SK-N-SH treated with all-trans-retinoic acid at 6 μM for 48 hours (cell line): ENCODE data around the gene BNIPL.

Source experiments
- ARNTL ChIP-seq: fragments of 450-650 bp; formaldehyde crosslinking; IDR thresholded peaks from 2 replicates; pipeline ENCODE4 v1.5.0; 2020; ENCODE audit warnings: low read depth, mild to moderate bottlenecking, moderate library complexity, borderline replicate concordance
- ESRRG ChIP-seq: fragments of 250-450 bp; sonication (Bioruptor Pico); IDR thresholded peaks from 2 replicates; pipeline ENCODE4 v1.6.1; 2021; ENCODE audit warnings: mild to moderate bottlenecking
- ZFP30 ChIP-seq: fragments of 450-650 bp; formaldehyde crosslinking; IDR thresholded peaks from 2 replicates; pipeline ENCODE4 v1.5.0; 2022; ENCODE audit warnings: mild to moderate bottlenecking, moderate library complexity
- ZNF70 ChIP-seq: fragments of 450-650 bp; formaldehyde crosslinking; IDR thresholded peaks from 2 replicates; pipeline ENCODE4 v1.5.0; 2020; ENCODE audit warnings: mild to moderate bottlenecking, moderate library complexity
- ZNF8 ChIP-seq: fragments of 450-650 bp; formaldehyde crosslinking; IDR thresholded peaks from 2 replicates; pipeline ENCODE4 v1.5.0; 2020; ENCODE audit warnings: mild to moderate bottlenecking, moderate library complexity

- no peak for TF ChIP-seq ZFP30 (CRISPR knock-in tag)
- TF ChIP-seq ARNTL (CRISPR knock-in tag) = no peak
- no peak for TF ChIP-seq ESRRG
- no peak for TF ChIP-seq ZNF70 (CRISPR knock-in tag)
- TF ChIP-seq ZNF8 = no peak
These were observed 28.8 kb downstream of the BNIPL start for GRCh38 chr1:151065089-151065645.
